ENCODE results near the gene MEGF11.

GRCh38 chr15:65916041-65916663 lies 337.4 kb downstream of the MEGF11 start:
- TF ChIP-seq CTCF (conservative IDR thresholded peaks at IDR 0.05; ENCODE audit: low read length), result no peak
- TF ChIP-seq EZH2phosphoT487 (IDR thresholded peaks at IDR 0.05; ENCODE audit: borderline replicate concordance, low read depth, low read length), result no peak
